AG04449 (cell line): Measurements from ENCODE around the gene KIAA1755.

ENCODE experiments used
- CTCF ChIA-PET: fragments of 350-600 bp; formaldehyde crosslinking; extraction: SDS; loops from one replicate; lab custom pipeline; 2021; ENCODE audit warnings: antibody characterized with exemption; lab: Yijun Ruan, JAX
- POLR2A ChIA-PET: fragments of 400-600, 350-600 bp; formaldehyde crosslinking; extraction: SDS; loops from one replicate; lab custom pipeline; 2020; ENCODE audit warnings: antibody characterized with exemption, inconsistent platforms; lab: Yijun Ruan, JAX
- DNase-seq: peaks from one replicate; pipeline ENCODE4 v3.0.0-alpha.2; 2010; ENCODE audit warnings: low read depth, low spot score
- H3K4me3 ChIP-seq: 2 replicates; pipeline ENCODE4 v1.5.1; 2011; ENCODE audit warnings: low read depth, mild to moderate bottlenecking, control low read depth, low read length
- CTCF ChIP-seq: IDR thresholded peaks from one replicate; pipeline ENCODE4 v1.5.1; 2011; ENCODE audit warnings: mild to moderate bottlenecking, moderate library complexity, low read length, control low read depth, inconsistent platforms; ENCODE audit not compliant: insufficient read depth; ENCODE audit errors: missing control alignments

The KIAA1755 gene

GRCh38 chr20:38241201-38241600 is 19.3 kb downstream of the KIAA1755 start:
- CTCF ChIA-PET, result interaction anchor here (1.8 to 2.6 kb wide), 3 partner anchors 11 to 15 kb away, joined by 5 to 22 read pairs (median 8); no protein-coding TSS in a partner anchor
- no peak for TF ChIP-seq CTCF
- POLR2A ChIA-PET, result no interaction called here
- no peak overlapping the region for H3K4me3 ChIP-seq
- no peak for DNase-seq

GRCh38 chr20:38239441-38239840 is 21.1 kb downstream of the KIAA1755 start:
- ChIA-PET POLR2A (no interaction called here), CTCF (interaction anchor here (0.8 to 2.6 kb wide), 7 partner anchors 9 to 182 kb away, joined by 3 to 22 read pairs (median 8); no protein-coding TSS in a partner anchor)
- no peak for DNase-seq
- no peak for TF ChIP-seq CTCF
- H3K4me3 ChIP-seq, result no peak overlapping the region

- no peak overlapping the region for H3K4me3 ChIP-seq
- no peak for DNase-seq
- no peak for TF ChIP-seq CTCF
- CTCF ChIA-PET, result interaction anchor here (1.3 to 2.4 kb wide), 3 partner anchors 8 to 181 kb away, joined by 4 to 22 read pairs (median 9); no protein-coding TSS in a partner anchor
- POLR2A ChIA-PET, result no interaction called here
Measured at GRCh38 chr20:38238829-38239228, 21.7 kb downstream of the KIAA1755 start.

- POLR2A ChIA-PET, result no interaction called here
Measured at GRCh38 chr20:38237381-38237780, 23.2 kb downstream of the KIAA1755 start.

GRCh38 chr20:38231531-38232121 is 28.9 kb downstream of the KIAA1755 start:
- DNase-seq, result no peak
- ChIA-PET CTCF (interaction anchor here (0.7 to 21.1 kb wide), 18 partner anchors 8 to 667 kb away, joined by 3 to 1143 read pairs (median 20); partner anchors contain the start of gene BPI), POLR2A (no interaction called here)
- no peak for TF ChIP-seq CTCF
- H3K4me3 ChIP-seq, result no peak overlapping the region

More at GRCh38 chr20:38237381-38237780, 23.2 kb downstream of the KIAA1755 start:
- TF ChIP-seq CTCF, result no peak
- DNase-seq, result no peak
- no peak overlapping the region for H3K4me3 ChIP-seq
- CTCF ChIA-PET, result interaction anchor here (1.1 to 1.7 kb wide), 3 partner anchors 16 to 85 kb away, joined by 3 to 6 read pairs (median 3); no protein-coding TSS in a partner anchor

GRCh38 chr20:38230957-38231526 is 29.5 kb downstream of the KIAA1755 start:
- no peak for TF ChIP-seq CTCF
- CTCF ChIA-PET, result interaction anchor here (0.7 to 21.1 kb wide), 19 partner anchors 9 to 667 kb away, joined by 3 to 1143 read pairs (median 18); partner anchors contain the start of gene BPI
- DNase-seq, result no peak
- POLR2A ChIA-PET, result no interaction called here
- H3K4me3 ChIP-seq, result no peak overlapping the region
